Measurements from ENCODE around the gene TANC1.

- TF ChIP-seq EZH2 (IDR thresholded peaks at IDR 0.05; ENCODE audit: insufficient read depth, poor library complexity, severe bottlenecking): no peak
- no peak for TF ChIP-seq EZH2phosphoT487 (IDR thresholded peaks at IDR 0.05; ENCODE audit: insufficient read depth, low read depth)
Observed at GRCh38 chr2:159144776-159145614, 176.6 kb downstream of the TANC1 start.

Measured in GM23248 (cell line).